Peyer's patch (tissue), 4 donors: ENCODE results near the gene CDIP1. TPM values are rescaled to one million over a fixed set of nuclear protein-coding genes. Genes with fewer than 3 reads are reported as not detected.

Experiments
- DNase-seq, 3 donors: peaks; one replicate each; pipeline ENCODE4 v3.0.0-alpha.2; 2017 to 2019
- H3K27ac ChIP-seq, 4 donors: fragments of 200-600 bp; sonication (generic); one replicate each; pipeline ENCODE4 v1.5.1; 2016 to 2019
- H3K27me3 ChIP-seq, 2 donors: fragments of 200-600 bp; sonication (generic); one replicate each; pipeline ENCODE4 v1.5.1; 2019
- H3K36me3 ChIP-seq, 3 donors: fragments of 200-600 bp; sonication (generic); one replicate each; pipeline ENCODE4 v1.5.1; 2016 to 2019
- H3K4me1 ChIP-seq, 4 donors: fragments of 200-600 bp; sonication (generic); one replicate each; pipeline ENCODE4 v1.5.1; 2016 to 2019
- H3K4me3 ChIP-seq, 4 donors: fragments of 200-600 bp; sonication (generic); 1 replicate in 3 of 4; 2 replicates in 1 of 4; pipeline ENCODE4 v1.5.1; 2016 to 2019; ENCODE audit warnings: mild to moderate bottlenecking in 1 of 4
- H3K9me3 ChIP-seq, 4 donors: fragments of 200-600 bp; sonication (generic); one replicate each; pipeline ENCODE4 v1.5.1; 2016 to 2019; ENCODE audit warnings: mild to moderate bottlenecking in 1 of 4
- POLR2A ChIP-seq, 2 donors: fragments of 450-650 bp; IDR thresholded peaks; one replicate each; pipeline ENCODE4 v1.5.1; 2017; ENCODE audit warnings: antibody characterized with exemption in 2 of 2, mild to moderate bottlenecking in 2 of 2, moderate library complexity in 2 of 2
- total RNA-seq, 4 donors: library from RNA; depleted of rRNA; stranded (reverse); fragments of >200 nt; gene quantifications; one replicate each; pipeline ENCODE4 v1.1.0, GENCODE V29; 2016
- TF ChIP-seq, protein P1 (sequence below), 6 experiments: fragments of 450-650 bp in 4 of 6; fragments of 200-600 bp in 2 of 6; sonication (generic) in 1 of 6; IDR thresholded peaks; one replicate each; pipeline ENCODE4 v1.5.1; 2017 to 2019; ENCODE audit warnings: antibody characterized with exemption in 6 of 6, mild to moderate bottlenecking in 3 of 6, moderate library complexity in 1 of 6

The CDIP1 gene
- total RNA-seq, 4 donors from 2014 or later: 21.5 to 45.0 (median 39.0) TPM

DNA sequence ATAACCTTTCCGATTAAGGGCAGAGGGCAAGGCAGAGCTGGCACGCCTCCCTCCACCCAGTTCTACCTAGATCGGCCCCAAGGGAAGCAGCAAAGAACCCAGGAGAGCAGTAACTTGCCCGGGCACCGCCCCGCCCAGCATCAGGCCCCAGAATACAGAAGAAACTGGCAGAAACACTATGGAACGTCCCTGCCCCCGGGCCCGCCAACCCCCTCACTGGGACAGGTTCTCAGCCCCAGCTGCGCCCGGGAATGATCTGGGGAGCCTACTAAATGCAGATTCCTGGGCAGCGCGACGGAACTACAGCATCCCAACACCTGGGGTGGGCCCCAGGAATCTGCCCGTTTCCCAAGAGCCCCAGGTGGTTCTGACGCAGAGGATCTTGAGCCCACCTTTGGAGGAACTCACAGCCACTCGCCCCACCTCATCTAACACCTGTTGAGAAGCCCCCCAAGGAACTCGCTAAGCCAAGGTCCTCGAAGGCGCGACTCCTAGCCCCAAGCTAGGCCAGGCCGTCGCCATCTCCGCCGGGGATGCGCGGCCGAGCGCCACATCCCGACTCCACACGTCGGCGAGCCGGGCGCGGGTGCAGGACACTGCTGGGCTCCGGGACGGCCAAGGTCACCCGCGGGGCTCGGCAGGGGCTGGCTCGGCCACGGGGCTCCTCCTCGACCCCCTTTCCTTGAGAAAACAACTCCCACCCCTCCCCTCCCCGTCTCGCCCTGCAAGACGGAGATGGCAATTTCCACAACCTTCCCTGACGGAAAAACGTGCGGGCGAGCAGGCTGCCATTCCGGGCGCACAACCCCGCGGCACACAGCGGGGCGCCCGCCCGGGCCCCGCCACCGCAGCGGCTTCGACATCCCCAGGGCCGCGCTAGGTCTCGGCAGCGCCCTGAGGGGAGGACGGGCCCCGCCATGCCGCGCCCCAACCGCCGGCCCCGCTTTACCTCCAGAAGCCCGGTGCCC lies 913 bp downstream of the CDIP1 start:
- Histone ChIP-seq H3K27me3 (no peaks in the 10 kb centered on the region), H3K27ac (peak overlapping the region; percentile 84 to 95 (median 93)), H3K9me3 (peaks cover 0 to 6% (median 0%) of the 10 kb centered on the region in 4 donors), H3K4me1 (peaks cover 0 to 9% (median 3%) of the 10 kb centered on the region in 4 donors), H3K4me3 (peak overlapping the region; percentile 79 to 90 (median 84)), H3K36me3 (peaks cover 0 to 6% (median 0%) of the 10 kb centered on the region in 3 donors)
- TF ChIP-seq, protein P1, sequence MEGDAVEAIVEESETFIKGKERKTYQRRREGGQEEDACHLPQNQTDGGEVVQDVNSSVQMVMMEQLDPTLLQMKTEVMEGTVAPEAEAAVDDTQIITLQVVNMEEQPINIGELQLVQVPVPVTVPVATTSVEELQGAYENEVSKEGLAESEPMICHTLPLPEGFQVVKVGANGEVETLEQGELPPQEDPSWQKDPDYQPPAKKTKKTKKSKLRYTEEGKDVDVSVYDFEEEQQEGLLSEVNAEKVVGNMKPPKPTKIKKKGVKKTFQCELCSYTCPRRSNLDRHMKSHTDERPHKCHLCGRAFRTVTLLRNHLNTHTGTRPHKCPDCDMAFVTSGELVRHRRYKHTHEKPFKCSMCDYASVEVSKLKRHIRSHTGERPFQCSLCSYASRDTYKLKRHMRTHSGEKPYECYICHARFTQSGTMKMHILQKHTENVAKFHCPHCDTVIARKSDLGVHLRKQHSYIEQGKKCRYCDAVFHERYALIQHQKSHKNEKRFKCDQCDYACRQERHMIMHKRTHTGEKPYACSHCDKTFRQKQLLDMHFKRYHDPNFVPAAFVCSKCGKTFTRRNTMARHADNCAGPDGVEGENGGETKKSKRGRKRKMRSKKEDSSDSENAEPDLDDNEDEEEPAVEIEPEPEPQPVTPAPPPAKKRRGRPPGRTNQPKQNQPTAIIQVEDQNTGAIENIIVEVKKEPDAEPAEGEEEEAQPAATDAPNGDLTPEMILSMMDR (IDR thresholded peaks at IDR 0.05): no peak
- TF ChIP-seq POLR2A (IDR thresholded peaks at IDR 0.05): no peak
- DNase-seq: peak in 2 of 3 donors; percentile 21 to 57

DNA sequence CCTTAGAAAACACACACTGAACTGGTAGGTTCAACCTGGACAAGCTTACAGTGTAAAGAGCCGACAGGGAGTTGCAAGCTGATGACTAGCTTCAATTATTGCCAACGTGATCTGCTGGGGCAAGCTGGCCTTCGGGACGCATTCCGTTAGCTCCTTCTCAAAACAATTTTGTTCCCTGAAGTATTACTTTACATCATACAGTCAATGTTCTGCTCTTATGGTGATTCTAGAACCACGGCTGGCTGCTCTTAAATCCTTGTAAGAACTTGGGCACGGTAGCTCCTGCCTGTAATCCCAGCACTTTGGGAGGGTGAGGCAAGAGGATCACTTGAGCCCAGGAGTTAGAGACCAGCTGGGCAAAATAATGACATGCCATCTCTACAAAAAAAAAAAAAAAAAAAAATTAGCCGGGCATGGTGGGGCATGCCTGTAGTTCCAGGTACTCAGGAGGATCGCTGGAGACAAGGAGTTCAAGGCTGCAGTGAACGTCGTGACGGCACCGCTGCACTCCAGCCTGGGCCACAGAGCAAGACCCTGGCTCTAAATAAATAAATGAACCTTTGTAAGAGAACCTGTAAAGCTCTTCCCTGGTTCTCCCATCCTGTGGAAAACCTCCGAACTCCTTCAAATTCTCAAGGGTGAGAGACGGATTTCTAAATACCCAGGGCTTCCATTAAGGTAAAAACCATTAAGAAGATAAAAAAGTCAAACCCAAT lies 2.0 kb downstream of the CDIP1 start:
- Histone ChIP-seq H3K27ac (peak overlapping the region in 1 of 4 donors; percentile 1), H3K4me3 (no peak overlapping the region), H3K27me3 (no peaks in the 10 kb centered on the region), H3K4me1 (peaks cover 0 to 9% (median 3%) of the 10 kb centered on the region in 4 donors), H3K36me3 (peaks cover 0 to 15% (median 0%) of the 10 kb centered on the region in 3 donors), H3K9me3 (peaks cover 0 to 6% (median 0%) of the 10 kb centered on the region in 4 donors)
- no peak for DNase-seq
- TF ChIP-seq, protein P1 (IDR thresholded peaks at IDR 0.05): no peak
- TF ChIP-seq POLR2A (IDR thresholded peaks at IDR 0.05): no peak

DNA sequence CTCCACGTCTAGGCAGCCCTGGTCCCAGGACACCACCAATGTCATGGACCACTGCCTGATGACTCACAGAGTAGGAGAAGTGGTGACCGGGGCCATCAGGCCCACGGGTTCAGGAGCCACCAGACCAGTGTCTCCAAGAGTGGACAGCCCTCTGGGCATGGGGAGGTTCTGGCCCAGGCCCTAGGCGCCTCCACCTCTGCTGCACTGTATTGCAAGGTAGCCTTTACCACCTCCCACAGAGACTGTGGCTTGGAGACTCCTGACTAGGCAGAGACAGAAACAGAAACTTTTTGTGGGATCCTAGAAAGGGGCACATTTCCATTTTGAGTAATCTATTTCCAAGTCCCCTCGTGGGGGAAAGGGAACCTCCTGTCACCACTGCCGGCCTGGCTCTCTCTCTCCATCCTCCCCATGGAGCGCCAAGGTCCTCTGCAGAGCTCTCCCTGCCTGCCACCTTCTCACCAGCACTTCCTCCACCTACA lies 2.9 kb downstream of the CDIP1 start:
- TF ChIP-seq, protein P1 (IDR thresholded peaks at IDR 0.05): no peak
- TF ChIP-seq POLR2A (IDR thresholded peaks at IDR 0.05): no peak
- H3K4me3 ChIP-seq: no peak overlapping the region
- peaks cover 0 to 15% (median 0%) of the 10 kb centered on the region in 3 donors for H3K36me3 ChIP-seq
- peaks cover 0 to 9% (median 3%) of the 10 kb centered on the region in 4 donors for H3K4me1 ChIP-seq
- peaks cover 0 to 6% (median 0%) of the 10 kb centered on the region in 4 donors for H3K9me3 ChIP-seq
- no peak for DNase-seq
- peak overlapping the region in 2 of 4 donors; percentile 1 to 14 for H3K27ac ChIP-seq
- no peaks in the 10 kb centered on the region for H3K27me3 ChIP-seq

DNA sequence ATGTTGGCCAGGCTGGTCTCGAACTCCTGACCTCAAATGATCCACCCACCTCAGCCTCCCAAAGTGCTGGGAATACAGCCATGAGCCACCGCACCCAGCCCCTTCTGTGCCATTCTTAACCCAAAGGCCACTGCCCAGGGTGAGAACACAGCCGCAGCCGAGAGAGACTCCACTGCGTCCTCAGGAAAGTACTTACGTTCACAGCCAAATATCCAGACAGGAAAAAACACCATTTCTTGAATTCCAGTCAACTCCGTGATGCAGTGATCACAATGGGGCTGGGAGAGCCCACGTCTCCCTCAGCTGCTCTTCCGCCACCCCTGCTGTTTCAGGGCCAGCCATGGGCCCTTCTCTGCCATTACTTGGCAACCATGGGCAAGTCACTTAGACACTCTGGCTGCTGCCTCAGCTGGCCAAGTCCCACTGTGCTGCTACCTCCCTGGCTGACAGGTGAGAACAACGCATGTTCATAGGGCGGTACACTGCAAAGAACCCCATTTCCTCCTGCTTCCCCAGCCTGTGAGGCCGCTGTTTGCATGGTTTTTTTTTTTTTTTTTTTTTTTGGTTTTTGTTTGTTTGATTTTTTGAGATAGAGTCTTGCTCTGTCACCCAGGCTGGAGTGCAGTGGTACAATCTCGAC lies 4.3 kb downstream of the CDIP1 start:
- no peak overlapping the region for H3K4me3 ChIP-seq
- H3K9me3 ChIP-seq: no peaks in the 10 kb centered on the region
- peaks cover 0 to 9% (median 3%) of the 10 kb centered on the region in 4 donors for H3K4me1 ChIP-seq
- H3K27me3 ChIP-seq: no peaks in the 10 kb centered on the region
- no peak for DNase-seq
- H3K36me3 ChIP-seq: peaks cover 0 to 15% (median 0%) of the 10 kb centered on the region in 3 donors
- TF ChIP-seq, protein P1 (IDR thresholded peaks at IDR 0.05): no peak
- TF ChIP-seq POLR2A (IDR thresholded peaks at IDR 0.05): no peak
- peak overlapping the region in 1 of 4 donors; percentile 35 for H3K27ac ChIP-seq

DNA sequence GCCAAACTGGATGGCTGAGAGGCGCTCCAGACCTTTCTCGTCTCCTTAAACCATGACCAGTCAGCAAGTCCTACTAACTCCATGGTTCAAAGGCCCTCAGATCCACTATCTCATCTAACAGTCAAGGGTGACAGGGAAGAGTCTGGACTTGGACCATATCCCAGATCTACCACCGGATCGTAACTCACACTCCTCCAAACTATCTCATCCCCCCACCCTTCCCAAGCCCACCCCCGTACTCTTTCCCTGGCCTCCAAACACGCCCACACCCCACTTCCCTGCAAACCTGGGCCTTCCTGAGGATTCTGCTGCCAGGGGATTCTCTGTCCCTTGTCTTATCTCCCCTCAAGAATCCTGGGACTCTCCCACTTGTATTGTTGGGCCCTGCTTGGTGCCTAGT lies 5.1 kb downstream of the CDIP1 start:
- TF ChIP-seq, protein P1 (IDR thresholded peaks at IDR 0.05): no peak
- TF ChIP-seq POLR2A (IDR thresholded peaks at IDR 0.05): no peak
- Histone ChIP-seq H3K9me3 (no peaks in the 10 kb centered on the region), H3K27ac (peak overlapping the region in 1 of 4 donors; percentile 35), H3K4me1 (peaks cover 0 to 10% (median 4%) of the 10 kb centered on the region in 4 donors), H3K4me3 (no peak overlapping the region), H3K36me3 (peaks cover 0 to 15% (median 0%) of the 10 kb centered on the region in 3 donors), H3K27me3 (no peaks in the 10 kb centered on the region)
- no peak for DNase-seq
